SK-N-SH (cell line): ENCODE data around the gene MTFP1. TPM values are rescaled to one million over a fixed set of nuclear protein-coding genes. Genes with fewer than 3 reads are reported as not detected.

Source experiments
- CTCF ChIA-PET: fragments of 300-600, 350-600 bp; formaldehyde crosslinking; extraction: SDS; loops from one replicate; lab custom pipeline; 2021; lab: Yijun Ruan, JAX
- POLR2A ChIA-PET: fragments of 350-600 bp; sonication (Branson Sonifier 250); formaldehyde crosslinking; extraction: SDS; loops from one replicate; lab custom pipeline; 2020; ENCODE audit warnings: antibody characterized with exemption, inconsistent platforms; lab: Yijun Ruan, JAX
- DNase-seq: peaks from one replicate; pipeline ENCODE4 v3.0.0; 2012
- H2AFZ ChIP-seq: fragments of 200-600 bp; sonication (generic); 2 replicates; pipeline ENCODE4 v1.8.1; 2016; ENCODE audit warnings: antibody characterized with exemption, mild to moderate bottlenecking, low read depth
- H3F3A ChIP-seq: fragments of 200-600 bp; sonication (generic); replicated peaks from 2 replicates; pipeline ENCODE3; 2016; ENCODE audit warnings: antibody characterized with exemption, mild to moderate bottlenecking; ENCODE audit not compliant: insufficient read depth
- H3K27ac ChIP-seq, 2 experiments: fragments of 200-500 bp in 1 of 2; fragments of 200-600 bp in 1 of 2; sonication (Bioruptor generic) in 1 of 2; sonication (generic), shearing (Covaris generic) in 1 of 2; 2 replicates each; pipeline versions ENCODE4 v1.5.1 to v1.6.1; 2014 to 2016; ENCODE audit warnings: low read depth in 2 of 2, inconsistent platforms in 1 of 2, low read length in 1 of 2, mild to moderate bottlenecking in 1 of 2, mixed read lengths in 1 of 2
- H3K27me3 ChIP-seq: fragments of 200-600 bp; sonication (generic), shearing (Covaris generic); 2 replicates; pipeline ENCODE4 v1.6.1; 2016; ENCODE audit warnings: mixed run types; ENCODE audit not compliant: insufficient read depth
- H3K36me3 ChIP-seq, 2 experiments: fragments of 200-500 bp in 1 of 2; fragments of 200-600 bp in 1 of 2; sonication (Bioruptor generic) in 1 of 2; sonication (generic) in 1 of 2; replicated peaks in 1 of 2; 2 replicates each; pipeline versions ENCODE3 to v1.5.1; 2014 to 2016; ENCODE audit warnings: low read length in 1 of 2, mild to moderate bottlenecking in 1 of 2; ENCODE audit not compliant: insufficient read depth in 2 of 2, control insufficient read depth in 1 of 2
- H3K4me1 ChIP-seq, 2 experiments: fragments of 200-500 bp in 1 of 2; fragments of 200-600 bp in 1 of 2; sonication (Bioruptor generic) in 1 of 2; sonication (generic), shearing (Covaris generic) in 1 of 2; 2 replicates each; pipeline versions ENCODE4 v1.5.1 to v1.6.1; 2014 to 2016; ENCODE audit warnings: low read depth in 1 of 2, low read length in 1 of 2, mixed run types in 1 of 2; ENCODE audit not compliant: insufficient read depth in 2 of 2, control insufficient read depth in 1 of 2
- H3K4me2 ChIP-seq: fragments of 200-600 bp; sonication (generic), shearing (Covaris generic); 2 replicates; pipeline ENCODE4 v1.6.1; 2017; ENCODE audit warnings: mixed run types
- H3K4me3 ChIP-seq, 2 experiments: fragments of 200-500 bp in 1 of 2; fragments of 200-600 bp in 1 of 2; sonication (Bioruptor generic) in 1 of 2; sonication (generic), shearing (Covaris generic) in 1 of 2; 2 replicates each; pipeline versions ENCODE4 v1.5.1 to v1.8.1; 2014 to 2016; ENCODE audit warnings: low read depth in 2 of 2, inconsistent platforms in 1 of 2, low read length in 1 of 2, mild to moderate bottlenecking in 1 of 2, mixed read lengths in 1 of 2, moderate library complexity in 1 of 2
- H3K79me2 ChIP-seq: fragments of 200-600 bp; sonication (generic); 2 replicates; pipeline ENCODE4 v1.8.1; 2017; ENCODE audit warnings: mild to moderate bottlenecking; ENCODE audit not compliant: insufficient read depth
- H3K9ac ChIP-seq: fragments of 200-600 bp; sonication (generic); 2 replicates; pipeline ENCODE4 v1.6.1; 2017; ENCODE audit warnings: mixed run types
- H3K9me2 ChIP-seq: fragments of 200-600 bp; sonication (generic); 2 replicates; pipeline ENCODE4 v1.6.1; 2017; ENCODE audit warnings: mixed run types
- H3K9me3 ChIP-seq: fragments of 200-600 bp; sonication (generic); 2 replicates; pipeline ENCODE4 v1.6.1; 2017; ENCODE audit warnings: mixed run types, mild to moderate bottlenecking, moderate library complexity
- H4K20me1 ChIP-seq: fragments of 200-600 bp; sonication (generic); 2 replicates; pipeline ENCODE4 v1.6.1; 2017; ENCODE audit warnings: mild to moderate bottlenecking, mixed run types; ENCODE audit not compliant: insufficient read depth
- CTCF ChIP-seq: fragments of 200-600 bp; sonication (generic); IDR thresholded peaks from 2 replicates; pipeline ENCODE4 v1.6.1; 2017; ENCODE audit warnings: antibody characterized with exemption, mild to moderate bottlenecking, moderate library complexity
- ELF1 ChIP-seq: IDR thresholded peaks from 2 replicates; pipeline ENCODE4 v1.4.0; 2012
- EZH2phosphoT487 ChIP-seq: fragments of 200-600 bp; sonication (generic); IDR thresholded peaks from 2 replicates; pipeline ENCODE4 v1.6.1; 2017; ENCODE audit warnings: low read depth, mixed run types, mild to moderate bottlenecking, antibody characterized with exemption, moderate library complexity, borderline replicate concordance
- FOXJ3 ChIP-seq: sonication (generic); formaldehyde crosslinking; IDR thresholded peaks from 2 replicates; pipeline ENCODE4 v1.5.1; 2020; ENCODE audit warnings: mild to moderate bottlenecking, missing genetic modification reagents
- FOXM1 ChIP-seq: IDR thresholded peaks from 2 replicates; pipeline ENCODE4 v1.4.0; 2012; ENCODE audit warnings: low read depth, mild to moderate bottlenecking
- GATA2 ChIP-seq: sonication (generic); formaldehyde crosslinking; IDR thresholded peaks from 2 replicates; pipeline ENCODE4 v1.5.0; 2020; ENCODE audit warnings: mild to moderate bottlenecking, missing genetic modification reagents
- MAX ChIP-seq: IDR thresholded peaks from 2 replicates; pipeline ENCODE4 v1.4.0; 2012; ENCODE audit warnings: low read depth
- MXI1 ChIP-seq: IDR thresholded peaks from 2 replicates; pipeline ENCODE4 v1.6.1; 2012; ENCODE audit warnings: mild to moderate bottlenecking, low read depth, low read length, improper control_type of control experiment
- PBX3 ChIP-seq: IDR thresholded peaks from 2 replicates; pipeline ENCODE4; 2012
- POLR2AphosphoS5 ChIP-seq: IDR thresholded peaks from 2 replicates; pipeline ENCODE4 v1.6.1; 2012; ENCODE audit warnings: low read depth, low read length
- RAD21 ChIP-seq: IDR thresholded peaks from 2 replicates; pipeline ENCODE4 v1.6.1; 2012; ENCODE audit warnings: mild to moderate bottlenecking, low read length
- RXRA ChIP-seq: IDR thresholded peaks from 2 replicates; pipeline ENCODE4 v1.4.0; 2012; ENCODE audit warnings: low read depth, mild to moderate bottlenecking, borderline replicate concordance
- SMC3 ChIP-seq: IDR thresholded peaks from 2 replicates; pipeline ENCODE4 v1.6.1; 2012; ENCODE audit warnings: low read depth, low read length, improper control_type of control experiment
- TCF12 ChIP-seq: IDR thresholded peaks from 2 replicates; pipeline ENCODE4 v1.4.0; 2012
- TEAD4 ChIP-seq: IDR thresholded peaks from 2 replicates; pipeline ENCODE4 v1.4.0; 2012; ENCODE audit warnings: mild to moderate bottlenecking, borderline replicate concordance; ENCODE audit not compliant: insufficient read depth
- USF1 ChIP-seq: IDR thresholded peaks from 2 replicates; pipeline ENCODE4 v1.4.0; 2012; ENCODE audit warnings: low read depth, borderline replicate concordance
- USF2 ChIP-seq: fragments of 150-350 bp; IDR thresholded peaks from 2 replicates; pipeline ENCODE4 v1.6.1; 2017; ENCODE audit warnings: antibody characterized with exemption, low read length, low read depth, borderline replicate concordance
- WGBS: methylation state at CpG from one replicate; pipeline ENCODE4 v1.1.6; 2017; ENCODE audit warnings: low lambda C conversion rate; 5-methylcytosine and 5-hydroxymethylcytosine counted together
- polyA plus RNA-seq, 3 experiments: library from polyadenylated mRNA; depleted of rRNA; stranded (reverse); fragments of >200 nt; gene quantifications; 2 replicates each; pipeline ENCODE4 v1.2.3, GENCODE V29; 2012

The MTFP1 gene
- polyA plus RNA-seq, 1 of the 3 experiments (the other 2 are of a cell fraction) = 18.9 TPM

- TF ChIP-seq USF1 (no peak), ELF1 (no peak), CTCF (no peak), FOXM1 (no peak), MXI1 (no peak)
- TF ChIP-seq, all 33 proteins: peak for 0
These were observed 15.5 kb downstream of the MTFP1 start (continued) for GRCh38 chr22:30441088-30441487.

- TF ChIP-seq TCF12 (no peak), CTCF (peak; percentile 75), FOXM1 (no peak), FOXJ3 (no peak), RXRA (no peak), PBX3 (no peak), GATA2 (CRISPR knock-in tag) (no peak), MXI1 (no peak), MAX (no peak), EZH2phosphoT487 (no peak), POLR2AphosphoS5 (peak; percentile 60), TEAD4 (no peak), RAD21 (peak; percentile 74), SMC3 (peak; percentile 51), USF2 (no peak)
- DNase-seq = peak; percentile 86
- Histone ChIP-seq H3K9ac (no peak overlapping the region), H3K79me2 (no peaks in the 10 kb centered on the region), H3K27ac (peak overlapping the region in 1 of 2 experiments; percentile 17; a peak in 1 of 4 replicates), H3K4me2 (no peak overlapping the region), H3F3A (no peaks in the 10 kb centered on the region), H3K4me3 (no peak overlapping the region), H3K36me3 (no peaks in the 10 kb centered on the region), H3K27me3 (no peaks in the 10 kb centered on the region), H3K9me2 (no peaks in the 10 kb centered on the region), H3K4me1 (peaks cover 0 to 8% of the 10 kb centered on the region in 2 experiments; a peak in 1 of 4 replicates), H3K9me3 (no peaks in the 10 kb centered on the region), H2AFZ (peak overlapping the region; percentile 70; the same call in 1 of the 2 replicates), H4K20me1 (no peaks in the 10 kb centered on the region)
- 36% methylated on average over 10 of the region's 11 CpGs for WGBS
- CTCF ChIA-PET = interaction anchor here (0.6 to 3.0 kb wide), 22 partner anchors 9 to 640 kb away, joined by 3 to 14 read pairs (median 4); partner anchors contain the start of gene PES1
- POLR2A ChIA-PET = interaction anchor here (0.9 kb wide), 1 partner anchor 13 kb away, joined by 3 read pairs; no protein-coding TSS in a partner anchor
These were observed 19.3 kb downstream of the MTFP1 start for GRCh38 chr22:30444632-30445437.
